Endothelial cell of umbilical vein (primary cell): ENCODE measurements around the gene MYO1C. TPM values are rescaled to one million over a fixed set of nuclear protein-coding genes. Genes with fewer than 3 reads are reported as not detected.

Experiments used
- BruUV-seq: library from RNA; stranded (reverse); fragments of 400-500 nt; replicated peaks from 2 replicates; lab custom pipeline; 2021; lab: Mats Ljungman, UMichigan
- CTCF ChIA-PET: fragments of 300-600, 350-600 bp; sonication (Branson Sonifier 250); formaldehyde crosslinking; loops from one replicate; lab custom pipeline; 2021; ENCODE audit warnings: antibody characterized with exemption, inconsistent platforms; lab: Charles Lee
- POLR2A ChIA-PET: fragments of 300-600, 350-600 bp; sonication (Branson Sonifier 250); formaldehyde crosslinking; loops from one replicate; lab custom pipeline; 2021; ENCODE audit warnings: antibody characterized with exemption, inconsistent platforms; lab: Charles Lee
- DNase-seq: peaks from one replicate; pipeline ENCODE4 v3.0.0-alpha.2; 2011; ENCODE audit warnings: low read depth, low spot score
- FAIRE-seq: peaks from 2 replicates; lab custom pipeline; 2011; peaks lifted over from hg19 to GRCh38; lab: Jason Lieb, UNC
- H2AFZ ChIP-seq: 2 replicates; pipeline ENCODE4 v1.6.0; 2012; ENCODE audit warnings: low read depth, low read length, control low read depth, inconsistent platforms
- H3K27ac ChIP-seq: 2 replicates; pipeline ENCODE4 v1.5.1; 2011; ENCODE audit warnings: low read depth, mild to moderate bottlenecking, control low read depth, low read length, moderate library complexity; ENCODE audit not compliant: insufficient read depth
- H3K27me3 ChIP-seq, 2 experiments: 2 replicates each; pipeline versions ENCODE4 v1.6.0 to v1.6.1; 2011; ENCODE audit warnings: low read length in 2 of 2, mixed read lengths in 1 of 2; ENCODE audit not compliant: control insufficient read depth in 2 of 2, insufficient read depth in 2 of 2
- H3K36me3 ChIP-seq, 2 experiments: 2 replicates in 1 of 2; 3 replicates in 1 of 2; pipeline ENCODE4 v1.5.1; 2011; ENCODE audit warnings: low read length in 2 of 2, mild to moderate bottlenecking in 1 of 2, moderate library complexity in 1 of 2; ENCODE audit not compliant: control insufficient read depth in 2 of 2, insufficient read depth in 2 of 2; ENCODE audit errors: extremely low read depth in 1 of 2
- H3K4me1 ChIP-seq: 3 replicates; pipeline ENCODE4 v1.5.1; 2011; ENCODE audit warnings: mild to moderate bottlenecking, low read length; ENCODE audit not compliant: control insufficient read depth, insufficient read depth; ENCODE audit errors: extremely low read depth
- H3K4me2 ChIP-seq: 2 replicates; pipeline ENCODE4 v1.6.1; 2011; ENCODE audit warnings: low read length, control low read depth, mixed read lengths; ENCODE audit not compliant: insufficient read depth
- H3K4me3 ChIP-seq, 3 experiments: fragments of 200-600 bp in 1 of 3; sonication (generic), shearing (Covaris generic) in 1 of 3; replicated peaks in 1 of 3; 2 replicates each; pipeline ENCODE4 v1.5.1; 2011 to 2016; ENCODE audit warnings: control low read depth in 3 of 3, low read length in 3 of 3, mild to moderate bottlenecking in 2 of 3, inconsistent platforms in 1 of 3, low read depth in 1 of 3, moderate library complexity in 1 of 3; ENCODE audit not compliant: insufficient read depth in 1 of 3
- H3K79me2 ChIP-seq: 2 replicates; pipeline ENCODE4 v1.6.0; 2012; ENCODE audit warnings: low read length, inconsistent platforms; ENCODE audit not compliant: control insufficient read depth, insufficient read depth
- H3K9ac ChIP-seq: replicated peaks from 2 replicates; pipeline ENCODE3; 2011; ENCODE audit warnings: low read length, control low read depth; ENCODE audit not compliant: insufficient read depth; ENCODE audit errors: extremely low read depth
- H3K9me1 ChIP-seq: replicated peaks from 3 replicates; pipeline ENCODE4 v1.6.0; 2011; ENCODE audit warnings: mild to moderate bottlenecking, low read length; ENCODE audit not compliant: control insufficient read depth, insufficient read depth; ENCODE audit errors: extremely low read depth
- H3K9me3 ChIP-seq: replicated peaks from 2 replicates; pipeline ENCODE4 v1.5.1; 2012; ENCODE audit warnings: low read length, inconsistent platforms; ENCODE audit not compliant: control insufficient read depth, insufficient read depth
- H4K20me1 ChIP-seq: replicated peaks from 2 replicates; pipeline ENCODE3; 2011; ENCODE audit warnings: mild to moderate bottlenecking, low read length; ENCODE audit not compliant: control insufficient read depth, insufficient read depth; ENCODE audit errors: extremely low read depth
- CTCF ChIP-seq, 2 donors: IDR thresholded peaks; 1 replicate in 1 of 2; 2 replicates in 1 of 2; pipeline ENCODE4 v1.5.1; 2011; ENCODE audit warnings: low read length in 2 of 2, mild to moderate bottlenecking in 2 of 2, moderate library complexity in 2 of 2, control low read depth in 1 of 2, inconsistent platforms in 1 of 2, low read depth in 1 of 2; ENCODE audit not compliant: insufficient read depth in 1 of 2; ENCODE audit errors: extremely low read depth in 1 of 2
- EZH2 ChIP-seq: IDR thresholded peaks from 2 replicates; pipeline ENCODE4 v1.6.1; 2012; ENCODE audit warnings: borderline replicate concordance, low read depth, mild to moderate bottlenecking, moderate library complexity, low read length, inconsistent platforms; ENCODE audit not compliant: severe bottlenecking
- FOS ChIP-seq: IDR thresholded peaks from 2 replicates; pipeline ENCODE4 v1.6.1; 2011; ENCODE audit warnings: mild to moderate bottlenecking, low read length, moderate library complexity, borderline replicate concordance; ENCODE audit not compliant: insufficient read depth
- GATA2 ChIP-seq: IDR thresholded peaks from 2 replicates; pipeline ENCODE4 v1.7.0; 2011; ENCODE audit warnings: low read depth, mild to moderate bottlenecking, moderate library complexity, mixed read lengths, low read length; ENCODE audit not compliant: insufficient read length, insufficient read depth
- JUN ChIP-seq: IDR thresholded peaks from 2 replicates; pipeline ENCODE4 v1.6.1; 2011; ENCODE audit warnings: borderline replicate concordance, low read depth; ENCODE audit not compliant: insufficient read length, insufficient read depth
- MAX ChIP-seq: IDR thresholded peaks from 2 replicates; pipeline ENCODE4 v1.6.1; 2011; ENCODE audit not compliant: insufficient read depth, insufficient read length
- MYC ChIP-seq: IDR thresholded peaks from one replicate; pipeline ENCODE4 v1.6.1; 2011; ENCODE audit warnings: mild to moderate bottlenecking, low read depth, low read length
- POLR2A ChIP-seq: IDR thresholded peaks from 2 replicates; pipeline ENCODE4 v1.6.1; 2012; ENCODE audit warnings: low read depth, mild to moderate bottlenecking, control low read depth, low read length
- POLR2AphosphoS5 ChIP-seq: IDR thresholded peaks from 2 replicates; pipeline ENCODE4 v1.6.1; 2012; ENCODE audit warnings: low read depth, mild to moderate bottlenecking, control low read depth, low read length, moderate library complexity; ENCODE audit not compliant: insufficient read depth
- dilution Hi-C: fragments of 300-500 bp; cut with MboI; formaldehyde crosslinking; loops from one replicate; pipeline ENCODE4 v1.15.0; 2019; ENCODE audit warnings: low sequenced_read_pairs; ENCODE audit not compliant: extremely low pct_ligation_motif_present
- intact Hi-C: fragments of 100-400 bp; cut with micrococcal nuclease; formaldehyde crosslinking; loops from one replicate; pipeline ENCODE4 v1.10.0; 2022
- polyA plus RNA-seq, 4 experiments: library from polyadenylated mRNA; depleted of rRNA in 3 of 4; stranded (reverse) in 3 of 4; unstranded in 1 of 4; fragments of >200 nt; gene quantifications; 2 replicates each; pipeline versions ENCODE4 v1.2.1 to v1.2.3, GENCODE V29; 2011 to 2012; ENCODE audit warnings: missing spikeins in 1 of 4
- total RNA-seq: library from RNA; stranded (reverse); gene quantifications from 2 replicates; pipeline ENCODE4 v1.2.3, GENCODE V29; 2021

The MYO1C gene
- total and polyA plus RNA-seq, 2 donors (not counting 3 experiments of a cell fraction or from before 2014, with no cell fraction given), result 141 to 206 TPM

- H3K27me3 ChIP-seq, result no peaks in the 10 kb centered on the region
- CTCF ChIA-PET, result interaction anchor here (2.3 to 3.3 kb wide), 2 partner anchors 61 to 89 kb away, joined by 14 to 24 read pairs; partner anchors contain the start of gene INPP5K
- H3K4me3 ChIP-seq, result peak overlapping the region; percentile 83 to 95 (median 89)
- peaks cover 17% of the 10 kb centered on the region for H3K4me1 ChIP-seq
- peak overlapping the region; percentile 91 for H3K27ac ChIP-seq
- H3K9ac ChIP-seq, result peak overlapping the region; percentile 96
- POLR2A ChIA-PET, result interaction anchor here (0.6 to 1.8 kb wide), 3 partner anchors 26 to 90 kb away, joined by 3 to 4 read pairs (median 3); no protein-coding TSS in a partner anchor
- no peaks in the 10 kb centered on the region for H3K36me3 ChIP-seq
- no peaks in the 10 kb centered on the region for H4K20me1 ChIP-seq
- peak; percentile 83 for FAIRE-seq
- peak; percentile 68 for DNase-seq
- H3K4me2 ChIP-seq, result peak overlapping the region; percentile 73
- TSS peak; percentile 19 for BruUV-seq
- dilution Hi-C loops (no loop called here), intact Hi-C loops (no loop called here)
- H3K9me3 ChIP-seq, result no peaks in the 10 kb centered on the region
- H2AFZ ChIP-seq, result no peak overlapping the region
- no peaks in the 10 kb centered on the region for H3K9me1 ChIP-seq
- peak; percentile 13 for TF ChIP-seq POLR2AphosphoS5
- TF ChIP-seq POLR2A, result no peak
- peak; percentile 58 to 68 for TF ChIP-seq CTCF (IDR thresholded peaks at IDR 0.05; ENCODE audit: extremely low read depth in 1 of 2, insufficient read depth in 1 of 2, low read depth in 1 of 2, low read length in 2 of 2)
- H3K79me2 ChIP-seq, result peaks cover 56% of the 10 kb centered on the region
These were observed 37.1 kb downstream of the MYO1C start for GRCh38 chr17:1455291-1455796.

- TF ChIP-seq MYC, result no peak
- no peak for TF ChIP-seq MAX
- TF ChIP-seq CTCF (IDR thresholded peaks at IDR 0.05; ENCODE audit: extremely low read depth in 1 of 2, insufficient read depth in 1 of 2, low read depth in 1 of 2, low read length in 2 of 2), result no peak
- no peak for TF ChIP-seq JUN
- no peak for TF ChIP-seq FOS
- no peak for TF ChIP-seq EZH2
- TF ChIP-seq POLR2AphosphoS5, result no peak
- no peak for TF ChIP-seq POLR2A
- TF ChIP-seq GATA2, result no peak
- peak overlapping the region; percentile 73 for H3K4me2 ChIP-seq
- DNase-seq, result peak; percentile 28
- H4K20me1 ChIP-seq, result no peaks in the 10 kb centered on the region
- H3K9ac ChIP-seq, result peak overlapping the region; percentile 96
- no peaks in the 10 kb centered on the region for H3K27me3 ChIP-seq
- intact Hi-C loops (no loop called here), dilution Hi-C loops (no loop called here)
- H3K9me3 ChIP-seq, result no peaks in the 10 kb centered on the region
- ChIA-PET POLR2A (interaction anchor here (1.8 kb wide), 1 partner anchor 31 kb away, joined by 3 read pairs; no protein-coding TSS in a partner anchor), CTCF (interaction anchor here (0.8 to 3.3 kb wide), 4 partner anchors 16 to 89 kb away, joined by 3 to 24 read pairs (median 8); partner anchors contain the start of gene INPP5K)
- H3K9me1 ChIP-seq, result no peaks in the 10 kb centered on the region
- H3K27ac ChIP-seq, result peak overlapping the region; percentile 91
- H3K36me3 ChIP-seq, result no peaks in the 10 kb centered on the region
- peak; percentile 43 for FAIRE-seq
- TSS peak; percentile 27 for BruUV-seq
- peaks cover 11% of the 10 kb centered on the region for H3K4me1 ChIP-seq
- H3K4me3 ChIP-seq, result peak overlapping the region; percentile 83 to 95 (median 89)
- no peak overlapping the region for H2AFZ ChIP-seq
- peaks cover 64% of the 10 kb centered on the region for H3K79me2 ChIP-seq
These were observed 37.9 kb downstream of the MYO1C start for GRCh38 chr17:1454541-1454940.
